Panc1 (cell line): ENCODE measurements around the gene DARS2. TPM values are rescaled to one million over a fixed set of nuclear protein-coding genes. Genes with fewer than 3 reads are reported as not detected.

Experiments
- ATAC-seq: fragments of 200-7000 bp; cut with Tn5 transposase; 2 replicates; pipeline ENCODE4 v1.9.1; 2020; ENCODE audit warnings: mild to moderate bottlenecking, moderate library complexity
- BruUV-seq: library from RNA; stranded (reverse); fragments of 400-500 nt; replicated peaks from 2 replicates; lab custom pipeline; 2021; lab: Mats Ljungman, UMichigan
- CTCF ChIA-PET: fragments of 300-600 bp; sonication (Branson Sonifier 250); formaldehyde crosslinking; loops from one replicate; lab custom pipeline; 2022; ENCODE audit warnings: antibody characterized with exemption; lab: Charles Lee
- POLR2A ChIA-PET: fragments of 300-600 bp; sonication (Branson Sonifier 250); formaldehyde crosslinking; loops from one replicate; lab custom pipeline; 2022; ENCODE audit warnings: antibody characterized with exemption; lab: Charles Lee
- DNase-seq: peaks from one replicate; pipeline ENCODE4 v3.0.0-alpha.2; 2010; ENCODE audit warnings: low read depth, low spot score
- H3K27ac ChIP-seq: 2 replicates; pipeline ENCODE4 v1.5.1; 2011; ENCODE audit warnings: mild to moderate bottlenecking, low read length, inconsistent platforms
- H3K27me3 ChIP-seq: fragments of 200-500 bp; sonication (Bioruptor generic); 2 replicates; pipeline ENCODE4 v1.6.0; 2014; ENCODE audit warnings: low read length, inconsistent platforms; ENCODE audit not compliant: control insufficient read depth, insufficient read depth
- H3K36me3 ChIP-seq: fragments of 200-500 bp; sonication (Bioruptor generic); 2 replicates; pipeline ENCODE4 v1.5.1; 2014; ENCODE audit warnings: inconsistent platforms, mild to moderate bottlenecking, low read length, moderate library complexity; ENCODE audit not compliant: control insufficient read depth, insufficient read depth
- H3K4me1 ChIP-seq: 2 replicates; pipeline ENCODE4 v1.5.1; 2011; ENCODE audit warnings: inconsistent platforms, mild to moderate bottlenecking, low read length, moderate library complexity; ENCODE audit not compliant: control insufficient read depth, insufficient read depth
- H3K4me3 ChIP-seq, 2 experiments: 2 replicates each; pipeline ENCODE4 v1.5.1; 2011 to 2012; ENCODE audit warnings: low read depth in 2 of 2, low read length in 2 of 2, mild to moderate bottlenecking in 2 of 2, inconsistent platforms in 1 of 2, moderate library complexity in 1 of 2
- H3K9me3 ChIP-seq: fragments of 200-500 bp; sonication (Bioruptor generic); 2 replicates; pipeline ENCODE4 v1.5.1; 2014; ENCODE audit warnings: low read depth, mild to moderate bottlenecking, inconsistent platforms, low read length, moderate library complexity; ENCODE audit not compliant: control insufficient read depth, insufficient read depth
- CTCF ChIP-seq: fragments of 450-650 bp; IDR thresholded peaks from 2 replicates; pipeline ENCODE4 v1.5.1; 2017; ENCODE audit warnings: mild to moderate bottlenecking
- POLR2AphosphoS5 ChIP-seq: IDR thresholded peaks from 2 replicates; pipeline ENCODE4 v1.6.1; 2012; ENCODE audit warnings: mild to moderate bottlenecking, low read depth, low read length, moderate library complexity
- REST ChIP-seq, 2 experiments: IDR thresholded peaks; 2 replicates each; pipeline ENCODE4 v1.6.1; 2011 to 2012; ENCODE audit warnings: low read depth in 2 of 2, control low read depth in 1 of 2, low read length in 1 of 2, mild to moderate bottlenecking in 1 of 2, moderate library complexity in 1 of 2; ENCODE audit not compliant: insufficient read depth in 1 of 2
- SIN3A ChIP-seq: IDR thresholded peaks from 2 replicates; pipeline ENCODE4 v1.6.1; 2012; ENCODE audit warnings: low read depth, mild to moderate bottlenecking, low read length, moderate library complexity, borderline replicate concordance; ENCODE audit not compliant: insufficient read depth
- TCF7L2 ChIP-seq: IDR thresholded peaks from 2 replicates; pipeline ENCODE4 v1.6.1; 2011; ENCODE audit warnings: mild to moderate bottlenecking, low read depth, low read length, inconsistent platforms
- in situ Hi-C: cut with HindIII; loops from 2 replicates; pipeline ENCODE4 v1.10.0; 2016; ENCODE audit warnings: low sequenced_read_pairs, low pct_unique_long_range_greater_than_20kb
- intact Hi-C: fragments of 100-400 bp; cut with micrococcal nuclease; formaldehyde crosslinking; loops from one replicate; pipeline ENCODE4 v1.10.0; 2022; ENCODE audit not compliant: unreplicated experiment
- total RNA-seq: library from RNA; stranded (reverse); gene quantifications from one replicate; pipeline ENCODE4 v1.2.1, GENCODE V29; 2021; ENCODE audit not compliant: unreplicated experiment

The DARS2 gene
- total RNA-seq, 1 experiment from 2014 or later: 28.8 TPM

- H3K9me3 ChIP-seq: no peaks in the 10 kb centered on the region
- no peaks in the 10 kb centered on the region for H3K27me3 ChIP-seq
- BruUV-seq: TSS peak; percentile 82
- H3K4me3 ChIP-seq: peak overlapping the region; percentile 79 to 95
- no peak for TF ChIP-seq SIN3A
- no peak for TF ChIP-seq POLR2AphosphoS5
- TF ChIP-seq CTCF: no peak
- 0 out of 2 replicates have a peak, but pooled peaks have one; percentile 51 for TF ChIP-seq TCF7L2
- TF ChIP-seq REST (IDR thresholded peaks at IDR 0.05; ENCODE audit: insufficient read depth in 1 of 2, low read depth in 2 of 2, low read length in 1 of 2): no peak
- H3K27ac ChIP-seq: peak overlapping the region; percentile 96
- intact Hi-C loops: no loop called here
- H3K4me1 ChIP-seq: peaks cover 33% of the 10 kb centered on the region
- ChIA-PET CTCF (no interaction called here), POLR2A (no interaction called here)
- H3K36me3 ChIP-seq: peaks cover 42% of the 10 kb centered on the region
- DNase-seq: no peak
- in situ Hi-C loops: no loop called here
- ATAC-seq: peak; percentile 36
Measured at GRCh38 chr1:173867141-173867752, 42.8 kb downstream of the DARS2 start.

GRCh38 chr1:173867753-173868265, 43.3 kb downstream of the DARS2 start, which contains the start of gene GAS5:
TSS of gene GAS5 (minus strand) at chr1:173867989.
- peak; percentile 91 for ATAC-seq
- Histone ChIP-seq H3K4me1 (peaks cover 33% of the 10 kb centered on the region), H3K36me3 (peaks cover 42% of the 10 kb centered on the region), H3K27ac (peak within 1 kb of the TSS; percentile 97), H3K9me3 (no peaks in the 10 kb centered on the region), H3K27me3 (no peaks in the 10 kb centered on the region), H3K4me3 (peak within 1 kb of the TSS; percentile 79 to 95)
- CTCF ChIA-PET: interaction anchor here (0.6 kb wide), 2 partner anchors 42 to 136 kb away, joined by 4 to 9 read pairs; no protein-coding TSS in a partner anchor
- BruUV-seq: no TSS peak
- in situ Hi-C loops (no loop called here), intact Hi-C loops (no loop called here)
- TF ChIP-seq REST (IDR thresholded peaks at IDR 0.05; ENCODE audit: insufficient read depth in 1 of 2, low read depth in 2 of 2, low read length in 1 of 2) (no peak), SIN3A (peak; percentile 81), POLR2AphosphoS5 (peak; percentile 100)
- DNase-seq: peak; percentile 97
- POLR2A ChIA-PET: interaction anchor here (0.5 to 1.2 kb wide), 6 partner anchors 8 to 420 kb away, joined by 3 to 4 read pairs (median 3); no protein-coding TSS in a partner anchor
